ENCODE results near the gene LAMA3.

The LAMA3 gene

GRCh38 chr18:23992089-23992940 is 303.1 kb downstream of the LAMA3 start:
- H3K4me3 ChIP-seq (ENCODE audit: low read length, poor library complexity, severe bottlenecking) = no peak overlapping the region
- no peak overlapping the region for H3K4me2 ChIP-seq (ENCODE audit: low read depth, low read length, poor library complexity, severe bottlenecking)
- TF ChIP-seq CTCF (conservative IDR thresholded peaks at IDR 0.05; ENCODE audit: low read length) = no peak
- TF ChIP-seq EZH2phosphoT487 (IDR thresholded peaks at IDR 0.05; ENCODE audit: borderline replicate concordance) = no peak
- H3F3A ChIP-seq (ENCODE audit: low read depth) = no peaks in the 10 kb centered on the region
- H2AFZ ChIP-seq (ENCODE audit: low read length) = no peak overlapping the region
- H3K4me1 ChIP-seq (ENCODE audit: insufficient read depth, low read length, poor library complexity, severe bottlenecking) = no peaks in the 10 kb centered on the region
- H3K9me3 ChIP-seq (ENCODE audit: insufficient read depth, low read depth, low read length) = no peaks in the 10 kb centered on the region
- H3K27me3 ChIP-seq (ENCODE audit: insufficient read depth, low read length, poor library complexity, severe bottlenecking) = no peaks in the 10 kb centered on the region
- H3K9ac ChIP-seq (ENCODE audit: low read depth, low read length, poor library complexity, severe bottlenecking) = no peak overlapping the region
- no peaks in the 10 kb centered on the region for H3K9me2 ChIP-seq (replicated peaks; ENCODE audit: low read depth, low read length)
- no peaks in the 10 kb centered on the region for H3K36me3 ChIP-seq (ENCODE audit: insufficient read depth, low read length)
- H3K79me2 ChIP-seq (ENCODE audit: insufficient read depth, low read length) = no peaks in the 10 kb centered on the region
- H4K20me1 ChIP-seq (ENCODE audit: insufficient read depth, low read length, poor library complexity, severe bottlenecking) = no peaks in the 10 kb centered on the region

- Histone ChIP-seq H3K27me3 (ENCODE audit: insufficient read depth, low read length, poor library complexity, severe bottlenecking) (no peaks in the 10 kb centered on the region), H3K36me3 (ENCODE audit: insufficient read depth, low read length) (no peaks in the 10 kb centered on the region), H3K4me2 (ENCODE audit: low read depth, low read length, poor library complexity, severe bottlenecking) (no peak overlapping the region), H4K20me1 (ENCODE audit: insufficient read depth, low read length, poor library complexity, severe bottlenecking) (no peaks in the 10 kb centered on the region), H3K9me2 (replicated peaks; ENCODE audit: low read depth, low read length) (no peaks in the 10 kb centered on the region), H3K9me3 (ENCODE audit: insufficient read depth, low read depth, low read length) (no peaks in the 10 kb centered on the region), H3F3A (ENCODE audit: low read depth) (no peaks in the 10 kb centered on the region), H3K4me3 (ENCODE audit: low read length, poor library complexity, severe bottlenecking) (no peak overlapping the region), H3K9ac (ENCODE audit: low read depth, low read length, poor library complexity, severe bottlenecking) (no peak overlapping the region), H2AFZ (ENCODE audit: low read length) (no peak overlapping the region), H3K4me1 (ENCODE audit: insufficient read depth, low read length, poor library complexity, severe bottlenecking) (no peaks in the 10 kb centered on the region), H3K79me2 (ENCODE audit: insufficient read depth, low read length) (no peaks in the 10 kb centered on the region)
- no peak for TF ChIP-seq EZH2phosphoT487 (IDR thresholded peaks at IDR 0.05; ENCODE audit: borderline replicate concordance)
Observed at GRCh38 chr18:23992941-23993280, 303.7 kb downstream of the LAMA3 start.

GRCh38 chr18:23994361-23994902 is 305.2 kb downstream of the LAMA3 start:
- H3K27me3 ChIP-seq (ENCODE audit: insufficient read depth, low read length, poor library complexity, severe bottlenecking) = no peaks in the 10 kb centered on the region
- no peaks in the 10 kb centered on the region for H3K9me2 ChIP-seq (replicated peaks; ENCODE audit: low read depth, low read length)
- H3K79me2 ChIP-seq (ENCODE audit: insufficient read depth, low read length) = no peaks in the 10 kb centered on the region
- H3K4me1 ChIP-seq (ENCODE audit: insufficient read depth, low read length, poor library complexity, severe bottlenecking) = no peaks in the 10 kb centered on the region
- TF ChIP-seq CTCF (conservative IDR thresholded peaks at IDR 0.05; ENCODE audit: low read length) (no peak), EZH2phosphoT487 (IDR thresholded peaks at IDR 0.05; ENCODE audit: borderline replicate concordance) (no peak)
- no peaks in the 10 kb centered on the region for H4K20me1 ChIP-seq (ENCODE audit: insufficient read depth, low read length, poor library complexity, severe bottlenecking)
- no peak overlapping the region for H2AFZ ChIP-seq (ENCODE audit: low read length)
- no peak overlapping the region for H3K4me3 ChIP-seq (ENCODE audit: low read length, poor library complexity, severe bottlenecking)
- no peak overlapping the region for H3K9ac ChIP-seq (ENCODE audit: low read depth, low read length, poor library complexity, severe bottlenecking)
- no peak overlapping the region for H3K4me2 ChIP-seq (ENCODE audit: low read depth, low read length, poor library complexity, severe bottlenecking)
- H3K9me3 ChIP-seq (ENCODE audit: insufficient read depth, low read depth, low read length) = no peaks in the 10 kb centered on the region
- H3K36me3 ChIP-seq (ENCODE audit: insufficient read depth, low read length) = no peaks in the 10 kb centered on the region
- H3F3A ChIP-seq (ENCODE audit: low read depth) = no peaks in the 10 kb centered on the region

Measured in Loucy (cell line).